GM18517 (cell line): ENCODE data around the gene ARHGAP20.

ENCODE experiments used
- ATAC-seq: cut with Tn5 transposase; IDR thresholded peaks from one replicate; pipeline ENCODE4 v1.9.1; 2021; ENCODE audit warnings: mild to moderate bottlenecking, moderate library complexity; ENCODE audit not compliant: unreplicated experiment

The ARHGAP20 gene

GRCh38 chr11:110530900-110531741, 181.1 kb downstream of the ARHGAP20 start:
- no peak for ATAC-seq

DNA sequence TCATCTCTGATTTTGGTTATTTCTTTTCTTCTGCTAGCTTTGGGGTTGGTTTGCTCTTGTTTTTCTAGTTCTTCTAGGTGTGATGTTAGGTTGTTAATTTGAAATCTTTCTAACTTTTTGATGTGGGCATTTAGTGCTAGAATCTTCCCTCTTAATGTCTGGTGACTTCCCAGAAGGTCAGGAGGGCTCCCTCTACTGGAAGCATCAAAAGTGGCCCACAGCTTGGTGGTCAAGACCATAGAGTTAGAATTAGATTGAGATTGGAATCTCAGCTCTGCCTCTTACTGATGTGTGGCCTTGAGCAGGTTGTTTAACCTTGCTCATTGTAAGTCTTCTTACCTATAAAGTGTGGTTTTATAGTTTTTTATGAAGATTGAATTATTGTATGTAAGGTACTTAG, 183.2 kb downstream of the ARHGAP20 start:
- ATAC-seq, result no peak

DNA sequence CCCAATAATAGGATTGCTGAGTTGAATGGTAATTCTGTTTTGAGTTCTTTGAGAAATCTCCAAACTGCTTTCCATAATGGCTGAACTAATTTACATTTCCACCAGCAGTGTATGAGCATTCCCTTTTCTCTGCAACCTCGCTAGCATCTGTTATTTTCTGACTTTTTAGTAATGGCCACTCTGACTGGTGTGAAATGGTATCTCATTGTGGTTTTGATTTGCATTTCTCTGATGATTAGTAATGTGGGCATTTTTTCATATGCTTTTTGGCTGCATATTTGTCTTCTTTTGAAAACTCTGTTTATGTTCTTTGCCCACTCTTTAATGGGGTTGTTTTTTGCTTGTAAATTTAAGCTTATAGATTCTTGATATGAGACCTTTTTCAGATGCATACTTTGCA, 185.1 kb downstream of the ARHGAP20 start:
- no peak for ATAC-seq
